Measurements from ENCODE around the gene MAD1L1. TPM values are rescaled to one million over a fixed set of nuclear protein-coding genes. Genes with fewer than 3 reads are reported as not detected.

MAD1L1 gene
- total RNA-seq, 1 experiment from 2014 or later, result 43.8 TPM

GRCh38 chr7:1992554-1992953 is 240.2 kb downstream of the MAD1L1 start (continued):
- TF ChIP-seq, protein P1, sequence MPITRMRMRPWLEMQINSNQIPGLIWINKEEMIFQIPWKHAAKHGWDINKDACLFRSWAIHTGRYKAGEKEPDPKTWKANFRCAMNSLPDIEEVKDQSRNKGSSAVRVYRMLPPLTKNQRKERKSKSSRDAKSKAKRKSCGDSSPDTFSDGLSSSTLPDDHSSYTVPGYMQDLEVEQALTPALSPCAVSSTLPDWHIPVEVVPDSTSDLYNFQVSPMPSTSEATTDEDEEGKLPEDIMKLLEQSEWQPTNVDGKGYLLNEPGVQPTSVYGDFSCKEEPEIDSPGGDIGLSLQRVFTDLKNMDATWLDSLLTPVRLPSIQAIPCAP (CRISPR knock-in tag; IDR thresholded peaks at IDR 0.05), result no peak
- TF ChIP-seq ZNF263 (CRISPR knock-in tag; IDR thresholded peaks at IDR 0.05; ENCODE audit: low read depth), result no peak
- TF ChIP-seq CTCF (IDR thresholded peaks at IDR 0.05), result no peak
- TF ChIP-seq ATF1 (CRISPR knock-in tag; IDR thresholded peaks at IDR 0.05), result no peak

- no peaks in the 10 kb centered on the region for H3K4me1 Mint-ChIP-seq
- H3K27me3 Mint-ChIP-seq (ENCODE audit: low read depth), result no peaks in the 10 kb centered on the region
- no peaks in the 10 kb centered on the region for H3K9me3 Mint-ChIP-seq
- DNase-seq (ENCODE audit: low spot score), result no peak
- H3K27ac Mint-ChIP-seq, result no peak overlapping the region
- ATAC-seq, result no peak
- H3K36me3 Mint-ChIP-seq, result no peaks in the 10 kb centered on the region
- TF ChIP-seq HMGA2 (CRISPR knock-in tag; IDR thresholded peaks at IDR 0.05) (no peak), EMX1 (CRISPR knock-in tag; IDR thresholded peaks at IDR 0.05) (no peak), ZBTB21 (CRISPR knock-in tag; IDR thresholded peaks at IDR 0.05; ENCODE audit: borderline replicate concordance) (no peak), ZNF317 (CRISPR knock-in tag; IDR thresholded peaks at IDR 0.05; ENCODE audit: borderline replicate concordance, low read depth) (no peak), SMAD3 (CRISPR knock-in tag; IDR thresholded peaks at IDR 0.05; ENCODE audit: borderline replicate concordance) (no peak), ESRRA (CRISPR knock-in tag; IDR thresholded peaks at IDR 0.05; ENCODE audit: borderline replicate concordance) (no peak), ELF4 (CRISPR knock-in tag; IDR thresholded peaks at IDR 0.05; ENCODE audit: low read depth) (no peak), ZNF281 (CRISPR knock-in tag; IDR thresholded peaks at IDR 0.05) (no peak), ZNF219 (CRISPR knock-in tag; IDR thresholded peaks at IDR 0.05; ENCODE audit: borderline replicate concordance) (no peak), FOXP4 (CRISPR knock-in tag; IDR thresholded peaks at IDR 0.05) (no peak), RORB (CRISPR knock-in tag; IDR thresholded peaks at IDR 0.05) (no peak), CBFB (CRISPR knock-in tag; IDR thresholded peaks at IDR 0.05; ENCODE audit: low read depth) (no peak), ZNF263 (CRISPR knock-in tag; IDR thresholded peaks at IDR 0.05; ENCODE audit: low read depth) (no peak), NR1H2 (CRISPR knock-in tag; IDR thresholded peaks at IDR 0.05) (no peak), PRRX2 (CRISPR knock-in tag; IDR thresholded peaks at IDR 0.05) (no peak), GRHL2 (CRISPR knock-in tag; IDR thresholded peaks at IDR 0.05; ENCODE audit: insufficient replicate concordance, severe bottlenecking) (no peak), NR2C2 (CRISPR knock-in tag; IDR thresholded peaks at IDR 0.05) (no peak), NFATC4 (CRISPR knock-in tag; IDR thresholded peaks at IDR 0.05) (no peak)
- TF ChIP-seq, protein P2, sequence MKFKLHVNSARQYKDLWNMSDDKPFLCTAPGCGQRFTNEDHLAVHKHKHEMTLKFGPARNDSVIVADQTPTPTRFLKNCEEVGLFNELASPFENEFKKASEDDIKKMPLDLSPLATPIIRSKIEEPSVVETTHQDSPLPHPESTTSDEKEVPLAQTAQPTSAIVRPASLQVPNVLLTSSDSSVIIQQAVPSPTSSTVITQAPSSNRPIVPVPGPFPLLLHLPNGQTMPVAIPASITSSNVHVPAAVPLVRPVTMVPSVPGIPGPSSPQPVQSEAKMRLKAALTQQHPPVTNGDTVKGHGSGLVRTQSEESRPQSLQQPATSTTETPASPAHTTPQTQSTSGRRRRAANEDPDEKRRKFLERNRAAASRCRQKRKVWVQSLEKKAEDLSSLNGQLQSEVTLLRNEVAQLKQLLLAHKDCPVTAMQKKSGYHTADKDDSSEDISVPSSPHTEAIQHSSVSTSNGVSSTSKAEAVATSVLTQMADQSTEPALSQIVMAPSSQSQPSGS (CRISPR knock-in tag; IDR thresholded peaks at IDR 0.05; ENCODE audit: borderline replicate concordance, low read depth), result no peak
- TF ChIP-seq, protein P3, sequence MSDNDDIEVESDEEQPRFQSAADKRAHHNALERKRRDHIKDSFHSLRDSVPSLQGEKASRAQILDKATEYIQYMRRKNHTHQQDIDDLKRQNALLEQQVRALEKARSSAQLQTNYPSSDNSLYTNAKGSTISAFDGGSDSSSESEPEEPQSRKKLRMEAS (CRISPR knock-in tag; IDR thresholded peaks at IDR 0.05), result no peak
- CTCF ChIA-PET, result no interaction called here
- POLR2A ChIA-PET, result interaction anchor here (0.5 kb wide), 1 partner anchor 91 kb away, joined by 5 read pairs; no protein-coding TSS in a partner anchor
- H3K4me3 Mint-ChIP-seq, result no peak overlapping the region
Measured at GRCh38 chr7:1990001-1990670, 242.6 kb downstream of the MAD1L1 start.
